HK-2 (cell line): ENCODE results near the gene NCOA6.
"Not testable (repeated sequence)": the region's sequence is repeated elsewhere in the genome, so short reads cannot be mapped to it uniquely, and the experiment has no call there.

Experiments used
- DNase-seq: peaks from one replicate; pipeline ENCODE4 v3.0.0-alpha.2; 2018; ENCODE audit not compliant: unreplicated experiment

The NCOA6 gene

GRCh38 chr20:34829191-34829590 is 3.7 kb upstream of the NCOA6 start:
- no peak for DNase-seq

GRCh38 chr20:34824806-34825529 is 483 bp downstream of the NCOA6 start:
- peak; percentile 70 for DNase-seq

GRCh38 chr20:34824452-34824805 is 1.0 kb downstream of the NCOA6 start:
- peak; percentile 74 for DNase-seq

GRCh38 chr20:34824026-34824425 is 1.4 kb downstream of the NCOA6 start:
- no peak for DNase-seq

- no peak for DNase-seq
Measured at GRCh38 chr20:34820805-34821578, 4.5 kb downstream of the NCOA6 start.

GRCh38 chr20:34817801-34818200 is 7.7 kb downstream of the NCOA6 start:
- DNase-seq: no peak

- DNase-seq: no peak
Measured at GRCh38 chr20:34817072-34817471, 8.4 kb downstream of the NCOA6 start.

GRCh38 chr20:34815636-34816035 is 9.8 kb downstream of the NCOA6 start:
- DNase-seq: no peak

- no peak for DNase-seq
Measured at GRCh38 chr20:34808583-34808982, 16.9 kb downstream of the NCOA6 start.

GRCh38 chr20:34807944-34808465 is 17.4 kb downstream of the NCOA6 start:
- DNase-seq: not testable (repeated sequence)

- DNase-seq: no peak
Measured at GRCh38 chr20:34806255-34806654, 19.2 kb downstream of the NCOA6 start.

GRCh38 chr20:34798871-34799270 is 26.6 kb downstream of the NCOA6 start:
- no peak for DNase-seq

GRCh38 chr20:34798328-34798727 is 27.1 kb downstream of the NCOA6 start:
- DNase-seq: no peak

GRCh38 chr20:34797012-34797995 is 28.1 kb downstream of the NCOA6 start:
- DNase-seq: no peak

- no peak for DNase-seq
Measured at GRCh38 chr20:34794006-34794585, 31.4 kb downstream of the NCOA6 start.

GRCh38 chr20:34792687-34793363 is 32.6 kb downstream of the NCOA6 start:
- no peak for DNase-seq

GRCh38 chr20:34791289-34792020 is 34.0 kb downstream of the NCOA6 start:
- DNase-seq: no peak

- no peak for DNase-seq
Measured at GRCh38 chr20:34781220-34781619, 44.2 kb downstream of the NCOA6 start.

GRCh38 chr20:34780291-34780690 is 45.2 kb downstream of the NCOA6 start:
- DNase-seq: not testable (repeated sequence)

- DNase-seq: no peak
Measured at GRCh38 chr20:34776177-34776576, 49.3 kb downstream of the NCOA6 start.
